T follicular helper cell (primary cell): Measurements from ENCODE around the gene LYRM4.
"Not testable (repeated sequence)": the region's sequence is repeated elsewhere in the genome, so short reads cannot be mapped to it uniquely, and the experiment has no call there.

Experiments
- DNase-seq: peaks from one replicate; pipeline ENCODE4 v3.0.0-alpha.2; 2020; ENCODE audit warnings: low read depth

The LYRM4 gene

DNA sequence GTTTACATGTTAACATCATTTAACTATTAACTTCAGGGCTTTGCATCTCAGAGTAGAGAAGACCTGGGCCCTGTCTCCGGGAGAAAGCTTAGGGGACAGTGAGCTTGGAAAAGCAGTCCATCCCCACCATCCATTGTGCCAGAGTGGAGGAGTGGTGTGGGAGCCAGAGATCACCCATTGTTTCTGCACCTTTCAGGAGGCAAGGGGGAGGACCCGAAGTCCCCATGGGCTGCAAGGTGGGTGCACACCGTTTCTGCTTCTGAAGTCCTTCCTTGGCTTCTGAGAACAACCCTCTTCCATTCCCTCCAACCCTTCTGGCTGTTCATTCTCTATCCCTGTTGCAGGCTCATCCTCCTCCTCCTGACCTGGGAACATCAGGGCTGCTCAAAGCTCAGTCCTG is 179.6 kb downstream of the LYRM4 start:
- DNase-seq = no peak

DNA sequence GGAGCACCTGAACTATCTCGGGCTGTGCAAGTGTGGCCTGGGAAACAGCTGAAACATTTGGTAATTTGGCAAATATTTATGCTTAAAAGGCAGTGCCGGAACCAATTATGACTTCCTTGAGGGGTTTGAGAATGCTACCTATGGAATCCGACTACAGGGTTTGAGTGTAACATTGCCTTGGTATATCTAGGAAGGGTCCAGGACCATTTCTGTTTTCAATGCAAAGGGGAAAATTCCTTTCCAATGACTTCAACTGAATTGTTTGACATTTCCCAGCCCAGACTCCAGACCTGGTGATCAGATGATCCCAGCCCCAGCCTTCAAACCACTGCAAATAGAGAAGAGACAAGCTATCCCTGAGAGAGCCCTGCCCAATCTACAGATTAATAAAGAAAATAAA is 180.2 kb downstream of the LYRM4 start:
- no peak for DNase-seq

DNA sequence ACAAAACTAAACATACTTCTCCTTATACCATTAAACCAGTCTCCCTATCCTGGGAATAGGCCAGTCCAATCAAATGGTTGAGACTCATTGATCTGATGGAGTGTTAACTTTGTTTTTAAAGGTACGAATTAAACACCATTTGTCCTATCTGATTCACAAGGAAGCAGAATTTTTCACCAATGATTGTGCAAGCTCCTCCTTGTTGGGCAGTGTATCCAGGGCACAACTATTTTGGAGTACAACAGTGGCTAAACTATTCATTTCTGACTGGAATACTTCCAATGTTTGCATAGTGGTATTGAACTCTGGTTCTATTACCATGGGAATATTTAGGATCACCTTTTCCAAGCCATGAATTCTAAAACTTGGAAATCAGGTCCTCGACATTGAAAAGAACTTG is 181.1 kb downstream of the LYRM4 start:
- DNase-seq = no peak

DNA sequence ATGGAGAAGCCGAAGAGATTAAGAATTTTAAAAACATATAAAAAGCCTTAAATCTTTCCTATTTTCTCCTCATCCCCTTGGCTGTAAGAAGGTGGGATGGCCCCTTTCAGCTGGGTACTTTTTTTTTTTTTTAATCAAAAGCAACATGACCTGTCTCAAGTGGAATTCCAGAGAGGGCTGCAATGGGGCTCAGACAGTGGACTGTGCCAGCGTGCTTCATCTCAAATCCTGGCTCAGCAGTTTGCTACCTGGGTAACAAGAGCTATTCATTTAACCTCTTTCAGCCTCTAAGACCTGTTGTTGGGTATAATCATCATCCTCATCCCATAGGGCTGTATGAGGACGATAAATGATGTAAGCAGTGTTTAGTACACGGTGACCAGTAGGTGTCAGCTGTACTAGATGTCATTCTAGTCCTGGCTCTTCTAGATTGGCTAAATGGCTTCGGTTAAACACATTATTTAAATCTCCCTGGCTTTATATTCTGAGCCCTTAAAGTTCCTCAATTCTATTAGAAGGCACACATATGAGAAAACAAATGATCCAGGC is 182.6 kb downstream of the LYRM4 start:
- no peak for DNase-seq

DNA sequence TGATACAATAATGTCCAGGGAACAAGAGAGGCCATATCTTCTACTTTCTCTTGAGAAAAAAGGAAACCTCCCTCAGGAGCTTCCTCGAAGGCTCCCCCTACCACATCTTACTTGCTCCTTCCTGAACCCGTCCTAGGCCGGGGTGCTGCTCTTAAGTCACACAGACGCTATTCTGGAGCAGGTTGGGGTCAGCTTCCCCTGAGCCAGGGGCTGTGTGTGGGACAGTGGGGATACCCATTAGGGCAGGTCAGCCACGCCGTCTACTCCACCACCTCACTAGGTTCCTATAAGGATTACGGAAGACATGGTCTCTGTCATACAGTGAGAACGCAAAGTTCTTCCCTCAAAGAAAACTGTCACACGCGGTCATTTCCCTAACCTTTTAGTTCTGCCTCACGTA is 183.8 kb downstream of the LYRM4 start:
- no peak for DNase-seq

DNA sequence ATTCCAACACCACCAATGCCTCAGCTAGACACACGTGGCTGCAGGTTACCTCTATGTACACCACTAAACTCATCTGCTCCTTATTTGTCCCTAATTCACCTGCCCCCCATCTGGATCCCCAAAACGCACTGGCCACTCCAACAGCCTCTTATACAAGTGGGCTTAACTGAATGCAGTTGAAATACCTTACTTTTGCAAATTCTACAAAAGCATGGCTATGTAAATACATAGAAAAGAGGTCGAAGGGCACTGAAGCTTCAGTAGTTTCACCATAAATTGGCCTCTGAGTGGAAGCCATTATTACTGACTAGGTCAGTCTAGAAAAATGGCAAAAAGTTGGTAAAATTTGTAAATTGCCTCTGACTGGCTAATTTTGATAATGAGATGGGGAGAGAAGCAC is 186.8 kb downstream of the LYRM4 start:
- no peak for DNase-seq

DNA sequence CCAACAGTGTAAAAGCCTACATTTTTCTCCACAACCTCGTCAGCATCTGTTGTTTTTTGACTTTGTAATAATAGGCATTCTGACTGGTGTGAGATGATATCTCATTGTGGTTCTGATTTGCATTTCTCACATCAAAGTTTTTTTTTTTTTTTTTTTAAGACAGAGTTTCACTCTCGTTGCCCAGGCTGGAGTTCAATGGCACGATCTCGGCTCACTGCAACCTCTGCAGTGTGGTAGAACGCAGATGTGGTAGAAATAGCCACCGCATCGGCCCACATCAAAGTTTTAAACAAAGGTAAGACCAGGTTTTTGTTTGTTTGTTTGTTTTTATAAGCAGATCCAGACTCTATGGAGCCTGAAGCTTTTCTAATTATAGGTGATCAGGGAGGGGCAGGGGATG is 188.3 kb downstream of the LYRM4 start:
- no peak for DNase-seq

DNA sequence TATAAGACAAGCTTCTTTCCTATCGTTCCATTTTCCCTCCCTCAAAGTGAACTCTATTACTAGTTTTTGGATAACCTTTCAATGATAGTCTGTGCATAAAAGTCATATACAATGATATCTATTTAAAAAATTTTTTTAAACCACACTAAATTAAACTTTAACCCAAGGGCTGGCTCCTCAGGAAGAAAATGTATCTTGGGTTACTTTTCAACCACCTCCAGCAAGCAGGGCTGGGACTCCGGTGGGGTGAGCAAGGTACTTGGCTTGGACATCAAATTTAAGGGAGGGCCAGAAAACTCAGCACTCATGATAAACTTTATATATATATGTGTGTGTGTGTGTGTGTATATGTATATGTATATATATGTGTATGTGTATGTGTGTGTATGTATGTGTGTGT is 189.5 kb downstream of the LYRM4 start:
- DNase-seq = no peak

DNA sequence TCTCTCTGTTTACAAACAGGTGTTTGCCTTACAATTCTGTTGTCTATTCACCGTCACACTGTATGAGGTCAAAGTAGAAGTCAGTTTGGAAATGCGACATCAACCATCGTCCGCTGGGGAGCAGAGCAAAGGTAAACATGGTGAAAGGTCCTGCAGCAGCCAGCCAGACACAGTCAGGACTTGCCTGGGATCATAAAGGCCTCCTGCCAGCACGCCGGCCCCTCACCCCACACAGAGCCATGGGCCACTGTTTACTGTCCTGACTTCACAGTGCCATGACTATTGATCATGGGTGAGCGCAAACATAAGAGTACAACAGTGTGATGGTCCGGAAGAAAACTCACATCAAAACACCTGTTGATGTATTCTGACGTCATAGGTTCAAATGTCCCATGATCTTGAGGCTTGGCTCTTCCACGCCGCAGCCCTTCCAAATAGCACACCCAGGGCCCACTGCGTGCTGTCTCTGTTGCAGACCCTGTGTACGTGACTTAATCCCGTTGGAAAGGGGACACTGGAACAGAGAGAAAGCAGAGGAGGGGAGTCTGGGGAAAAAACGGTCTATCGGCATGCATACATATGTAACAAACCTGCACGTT is 192.5 kb downstream of the LYRM4 start:
- no peak for DNase-seq

DNA sequence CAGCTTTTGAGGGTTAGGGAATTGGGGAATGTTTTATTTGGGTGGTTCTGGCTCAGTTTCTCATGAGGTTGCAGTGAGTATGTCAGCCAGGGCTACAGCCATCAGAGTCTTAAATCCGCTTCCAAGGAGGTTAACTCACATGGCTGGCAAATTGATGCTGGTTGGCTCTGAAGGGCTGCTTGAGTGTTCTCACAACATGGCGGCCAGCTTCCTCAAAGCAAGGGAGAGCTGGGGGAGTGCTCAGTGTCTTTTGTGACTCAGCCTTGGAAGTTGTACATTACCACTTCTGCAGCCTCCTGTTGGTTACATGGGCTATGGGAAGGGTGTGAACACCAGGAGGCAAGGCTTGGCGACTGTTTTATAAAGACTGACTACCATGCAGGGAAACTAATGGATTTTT is 193.4 kb downstream of the LYRM4 start:
- no peak for DNase-seq

DNA sequence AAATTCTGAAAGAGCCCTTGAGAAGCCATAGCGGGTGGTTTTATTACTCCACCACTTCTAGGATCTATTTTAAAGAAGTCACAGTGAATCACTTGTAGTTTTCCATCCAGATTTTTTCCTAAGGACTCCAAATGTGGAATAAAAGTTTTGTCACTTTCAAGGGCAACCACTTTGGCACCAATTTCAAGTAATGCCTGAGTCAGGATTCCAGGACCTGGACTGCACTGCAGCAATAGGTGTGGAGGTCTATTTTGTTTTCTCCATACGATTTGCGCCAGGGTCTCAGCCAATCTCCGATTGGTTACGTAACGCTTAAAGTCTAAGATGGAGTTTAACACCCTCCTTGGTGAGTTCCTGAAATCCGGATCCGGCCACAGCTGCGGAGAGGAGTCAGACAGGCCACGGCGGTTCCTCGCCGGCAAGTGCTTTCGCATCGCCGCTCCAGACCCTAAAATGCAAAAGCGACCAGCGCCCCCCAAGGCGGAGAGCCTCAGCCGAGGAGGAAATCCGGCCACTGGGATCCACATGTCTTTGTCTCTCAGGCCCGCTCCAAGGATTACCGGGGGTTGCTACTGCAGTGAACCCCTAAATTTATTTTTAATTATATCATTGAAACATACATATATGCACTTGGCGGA is 194.2 kb downstream of the LYRM4 start:
- DNase-seq = no peak

DNA sequence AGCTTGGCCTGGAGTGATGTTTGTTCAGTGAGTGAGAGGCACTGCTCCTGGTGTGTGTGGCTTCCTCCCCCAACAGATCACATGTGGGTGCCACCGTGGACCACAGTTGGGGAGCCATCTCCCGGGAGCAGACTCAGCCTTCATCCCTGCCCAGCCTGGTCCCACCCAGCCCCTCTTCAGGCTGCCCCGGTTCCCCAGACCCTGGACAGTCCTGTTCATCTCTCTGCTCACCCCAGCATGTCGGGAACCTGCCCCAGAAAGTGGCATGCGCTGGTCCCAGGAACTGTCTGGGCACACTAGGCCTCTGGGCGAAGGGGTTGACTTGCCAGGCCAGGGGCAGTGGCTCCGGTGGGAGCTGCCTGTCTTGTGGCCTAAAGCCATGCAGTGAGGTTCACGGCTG is 197.1 kb downstream of the LYRM4 start:
- no peak for DNase-seq

DNA sequence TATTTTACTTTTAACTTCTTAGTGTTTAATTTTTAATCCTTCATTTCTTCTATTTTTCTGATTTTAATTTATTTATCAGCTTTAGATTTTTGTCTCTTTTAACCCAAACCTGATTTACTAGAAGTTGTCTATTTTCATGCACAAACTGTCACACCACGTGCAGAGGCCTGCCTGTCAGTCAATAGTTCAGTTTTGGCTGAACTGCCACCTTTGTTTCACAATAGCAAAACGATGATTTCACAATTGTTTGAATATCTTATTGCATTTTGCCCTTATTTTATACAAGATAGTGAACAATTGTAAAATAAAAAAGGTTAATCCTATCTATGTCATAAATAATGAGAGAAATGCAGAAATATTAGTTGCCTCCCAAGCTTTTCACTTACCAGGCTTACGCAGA is 199.6 kb downstream of the LYRM4 start:
- DNase-seq = no peak

DNA sequence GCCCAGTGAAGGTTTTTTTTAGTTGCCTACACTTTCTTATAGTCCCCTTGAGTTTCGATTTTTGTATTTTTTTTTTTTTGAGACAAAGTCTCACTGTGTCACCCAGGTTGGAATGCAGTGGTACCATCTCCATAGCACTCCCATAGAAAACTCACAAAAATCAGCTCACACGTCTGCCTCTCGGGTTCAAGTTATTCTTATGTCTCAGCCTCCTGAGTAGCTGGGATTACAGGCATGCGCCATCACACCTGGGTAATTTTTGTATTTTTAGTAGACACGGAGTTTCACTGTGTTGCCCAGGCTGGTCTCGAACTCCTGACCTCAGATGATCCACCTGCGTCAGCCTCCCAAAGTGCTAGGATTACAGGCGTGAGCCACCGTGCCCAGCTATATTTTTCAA is 200.3 kb downstream of the LYRM4 start:
- DNase-seq = not testable (repeated sequence)

DNA sequence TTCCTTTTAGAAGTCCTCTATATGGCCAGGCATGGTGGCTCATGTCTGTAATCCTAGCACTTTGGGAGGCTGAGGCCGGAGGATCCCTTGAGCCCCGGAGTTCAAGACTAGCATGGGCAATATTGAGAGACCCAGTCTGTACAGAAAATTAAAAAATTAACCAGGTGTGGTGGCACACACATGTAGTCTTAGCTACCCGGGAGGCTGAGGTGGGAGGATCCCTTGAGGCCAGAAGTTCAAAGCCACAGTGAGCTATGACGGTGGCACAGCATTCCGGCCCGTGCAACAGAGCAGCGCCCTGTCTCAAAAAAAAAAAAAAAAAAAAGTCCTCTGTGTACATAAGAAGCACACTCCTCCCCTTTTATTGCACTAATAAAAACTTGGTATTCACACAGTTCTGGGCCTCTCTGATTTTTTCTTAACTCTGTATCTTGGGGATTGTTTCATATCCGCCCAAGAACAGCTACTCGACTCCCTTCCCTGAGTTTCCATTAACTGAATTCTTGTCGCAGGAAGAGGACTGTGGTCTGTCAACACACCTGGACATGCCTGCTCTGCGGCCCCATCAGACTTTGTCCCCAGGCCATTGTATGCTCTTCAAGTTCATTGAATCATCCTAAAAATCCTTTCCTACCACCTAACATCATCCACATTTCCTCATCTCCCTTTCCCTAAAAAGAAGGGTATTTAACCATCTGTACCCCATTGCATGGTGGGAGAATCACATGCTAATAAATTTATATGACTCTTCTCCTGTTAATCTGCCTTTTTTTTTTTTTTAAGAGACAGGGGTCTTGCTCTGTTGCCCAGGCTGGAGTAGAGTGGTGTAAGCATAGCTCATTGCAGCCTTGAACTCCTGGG is 201.5 kb downstream of the LYRM4 start:
- no peak for DNase-seq
